Naive thymus-derived CD4-positive, alpha-beta T cell (primary cell): ENCODE data around the gene IL17REL. TPM values are rescaled to one million over a fixed set of nuclear protein-coding genes. Genes with fewer than 3 reads are reported as not detected.
A peak's percentile ranks its signal among the peaks of the same experiment; 100 is the strongest.

Source experiments
- ATAC-seq: fragments of 150-1000 bp; cut with Tn5 transposase; 2 replicates; pipeline ENCODE4 v1.10.0; 2021; ENCODE audit warnings: mild to moderate bottlenecking, moderate library complexity
- CTCF ChIA-PET: fragments of 350-600 bp; sonication (Branson Sonifier 250); formaldehyde crosslinking; loops from one replicate; lab custom pipeline; 2021; ENCODE audit warnings: antibody characterized with exemption; lab: Charles Lee
- POLR2A ChIA-PET: fragments of 350-600 bp; sonication (Branson Sonifier 250); formaldehyde crosslinking; loops from one replicate; lab custom pipeline; 2021; ENCODE audit warnings: antibody characterized with exemption, inconsistent platforms; lab: Charles Lee
- DNase-seq, 9 donors: peaks; one replicate each; pipeline versions ENCODE4 v3.0.0 to v3.0.0-alpha.2; 2020 to 2022; ENCODE audit warnings: mixed read lengths in 1 of 9
- H3K27ac ChIP-seq: one replicate; pipeline ENCODE4 v1.7.0; 2013; ENCODE audit warnings: mild to moderate bottlenecking, low read depth, low read length, moderate library complexity
- H3K27me3 ChIP-seq, 2 donors: one replicate each; pipeline ENCODE4 v1.7.0; 2013; ENCODE audit warnings: low read length in 2 of 2, mild to moderate bottlenecking in 2 of 2, moderate library complexity in 2 of 2; ENCODE audit not compliant: control insufficient read depth in 2 of 2, insufficient read depth in 2 of 2
- H3K36me3 ChIP-seq, 3 experiments: 1 replicate in 2 of 3; 2 replicates in 1 of 3; pipeline ENCODE4 v1.7.0; 2013; ENCODE audit warnings: low read length in 3 of 3, mild to moderate bottlenecking in 3 of 3, moderate library complexity in 1 of 3; ENCODE audit not compliant: insufficient read depth in 3 of 3, control insufficient read depth in 2 of 3
- H3K4me1 ChIP-seq, 2 donors: one replicate each; pipeline ENCODE4 v1.7.0; 2013; ENCODE audit warnings: low read length in 2 of 2, mild to moderate bottlenecking in 2 of 2, moderate library complexity in 1 of 2; ENCODE audit not compliant: control insufficient read depth in 2 of 2, insufficient read depth in 2 of 2
- H3K4me3 ChIP-seq: 2 replicates; pipeline ENCODE4 v1.7.0; 2013; ENCODE audit warnings: mild to moderate bottlenecking, low read length
- H3K9me3 ChIP-seq, 3 experiments: 1 replicate in 2 of 3; 2 replicates in 1 of 3; pipeline ENCODE4 v1.7.0; 2013; ENCODE audit warnings: low read length in 3 of 3; ENCODE audit not compliant: control insufficient read depth in 2 of 3
- H3K27ac Mint-ChIP-seq, 9 donors: one replicate each; pipeline ENCODE4 v1.8.0; 2020 to 2022; ENCODE audit warnings: mixed read lengths in 9 of 9, mild to moderate bottlenecking in 8 of 9, moderate library complexity in 5 of 9, inconsistent platforms in 2 of 9
- H3K27me3 Mint-ChIP-seq, 5 donors: one replicate each; pipeline ENCODE4 v1.8.0; 2021 to 2022; ENCODE audit warnings: mixed read lengths in 5 of 5, mild to moderate bottlenecking in 1 of 5
- H3K36me3 Mint-ChIP-seq, 5 donors: one replicate each; pipeline ENCODE4 v1.8.0; 2020 to 2022; ENCODE audit warnings: mixed read lengths in 5 of 5, mild to moderate bottlenecking in 3 of 5, inconsistent platforms in 1 of 5
- H3K4me1 Mint-ChIP-seq, 7 donors: one replicate each; pipeline ENCODE4 v1.8.0; 2020 to 2022; ENCODE audit warnings: mixed read lengths in 7 of 7, mild to moderate bottlenecking in 3 of 7, inconsistent platforms in 1 of 7
- H3K4me3 Mint-ChIP-seq, 10 donors: one replicate each; pipeline ENCODE4 v1.8.0; 2020 to 2022; ENCODE audit warnings: mild to moderate bottlenecking in 10 of 10, mixed read lengths in 10 of 10, moderate library complexity in 6 of 10, inconsistent platforms in 2 of 10
- H3K9me3 Mint-ChIP-seq, 11 donors: one replicate each; pipeline ENCODE4 v1.8.0; 2020 to 2022; ENCODE audit warnings: mixed read lengths in 11 of 11, mild to moderate bottlenecking in 4 of 11, inconsistent platforms in 1 of 11, moderate library complexity in 1 of 11
- intact Hi-C, 2 donors: fragments of 100-400 bp; cut with micrococcal nuclease; formaldehyde crosslinking; loops; one replicate each; pipeline ENCODE4 v1.15.1; 2023
- polyA plus RNA-seq, 2 donors: library from polyadenylated mRNA; unstranded; fragments of 300-500 nt; fragmentation: Illumina TruSeq; gene quantifications; one replicate each; pipeline ENCODE4 v1.2.3, GENCODE V29; 2021
- total RNA-seq, 6 experiments: library from RNA in 5 of 6; stranded (reverse) in 5 of 6; gene quantifications; 1 replicate in 5 of 6; 2 replicates in 1 of 6; pipeline ENCODE4 v1.2.3 and lab custom pipeline; 2021 to 2026

IL17REL gene
- total and polyA plus RNA-seq, 7 experiments from 2014 or later, result not detected

GRCh38 chr22:50016308-50016987, 3.9 kb upstream of the IL17REL start:
- Histone ChIP-seq H3K4me3 (no peak overlapping the region), H3K27me3 (no peaks in the 10 kb centered on the region), H3K9me3 (no peaks in the 10 kb centered on the region), H3K4me1 (peaks cover 18 to 39% of the 10 kb centered on the region in 2 donors), H3K36me3 (no peaks in the 10 kb centered on the region), H3K27ac (no peak overlapping the region)
- Mint-ChIP-seq H3K9me3 (peaks cover 0 to 3% (median 0%) of the 10 kb centered on the region in 11 donors), H3K27me3 (peaks cover 4 to 21% (median 8%) of the 10 kb centered on the region in 5 donors), H3K27ac (no peak overlapping the region), H3K4me1 (peaks cover 0 to 31% (median 19%) of the 10 kb centered on the region in 7 donors), H3K4me3 (peak overlapping the region in 1 of 10 donors; percentile 28), H3K36me3 (peaks cover 0 to 2% (median 0%) of the 10 kb centered on the region in 5 donors)
- POLR2A ChIA-PET, result no interaction called here
- CTCF ChIA-PET, result no interaction called here
- no peak for ATAC-seq
- no peak for DNase-seq
- intact Hi-C loops, result no loop called here

- Histone ChIP-seq H3K9me3 (no peaks in the 10 kb centered on the region), H3K27ac (no peak overlapping the region), H3K4me1 (peaks cover 25 to 39% of the 10 kb centered on the region in 2 donors), H3K36me3 (no peaks in the 10 kb centered on the region), H3K27me3 (no peaks in the 10 kb centered on the region), H3K4me3 (no peak overlapping the region)
- Mint-ChIP-seq H3K4me3 (peak overlapping the region in 1 of 10 donors; percentile 28), H3K27me3 (peaks cover 5 to 27% (median 9%) of the 10 kb centered on the region in 5 donors), H3K36me3 (peaks cover 0 to 2% (median 0%) of the 10 kb centered on the region in 5 donors), H3K4me1 (peaks cover 0 to 34% (median 22%) of the 10 kb centered on the region in 7 donors), H3K27ac (no peak overlapping the region), H3K9me3 (peaks cover 0 to 3% (median 0%) of the 10 kb centered on the region in 11 donors)
- no peak for DNase-seq
- intact Hi-C loops, result no loop called here
- ChIA-PET POLR2A (no interaction called here), CTCF (no interaction called here)
- no peak for ATAC-seq
Measured at GRCh38 chr22:50015451-50016307, 3.1 kb upstream of the IL17REL start.

- intact Hi-C loops, result no loop called here
- H3K4me1 Mint-ChIP-seq, result peaks cover 0 to 34% (median 22%) of the 10 kb centered on the region in 7 donors
- H3K36me3 Mint-ChIP-seq, result peaks cover 0 to 2% (median 0%) of the 10 kb centered on the region in 5 donors
- Histone ChIP-seq H3K4me3 (peak overlapping the region; percentile 17), H3K9me3 (no peaks in the 10 kb centered on the region), H3K36me3 (no peaks in the 10 kb centered on the region), H3K27ac (no peak overlapping the region), H3K4me1 (peaks cover 25 to 37% of the 10 kb centered on the region in 2 donors), H3K27me3 (no peaks in the 10 kb centered on the region)
- peaks cover 0 to 3% (median 0%) of the 10 kb centered on the region in 11 donors for H3K9me3 Mint-ChIP-seq
- ATAC-seq, result no peak
- POLR2A ChIA-PET, result no interaction called here
- peak overlapping the region in 1 of 10 donors; percentile 50 for H3K4me3 Mint-ChIP-seq
- no peak overlapping the region for H3K27ac Mint-ChIP-seq
- CTCF ChIA-PET, result no interaction called here
- H3K27me3 Mint-ChIP-seq, result peaks cover 5 to 28% (median 9%) of the 10 kb centered on the region in 5 donors
- DNase-seq, result peak in 1 of 9 donors; percentile 21
Measured at GRCh38 chr22:50014655-50015401, 2.3 kb upstream of the IL17REL start.

GRCh38 chr22:50014053-50014501, 1.5 kb upstream of the IL17REL start:
- H3K9me3 ChIP-seq, result no peaks in the 10 kb centered on the region
- H3K27ac ChIP-seq, result no peak overlapping the region
- H3K4me3 ChIP-seq, result no peak overlapping the region
- no peaks in the 10 kb centered on the region for H3K36me3 ChIP-seq
- H3K27me3 Mint-ChIP-seq, result peaks cover 4 to 29% (median 9%) of the 10 kb centered on the region in 5 donors
- POLR2A ChIA-PET, result no interaction called here
- CTCF ChIA-PET, result no interaction called here
- peak overlapping the region in 3 of 10 donors; percentile 9 to 66 (median 50) for H3K4me3 Mint-ChIP-seq
- H3K4me1 ChIP-seq, result peaks cover 23 to 30% of the 10 kb centered on the region in 2 donors
- no peak overlapping the region for H3K27ac Mint-ChIP-seq
- peaks cover 0 to 3% (median 0%) of the 10 kb centered on the region in 11 donors for H3K9me3 Mint-ChIP-seq
- H3K27me3 ChIP-seq, result no peaks in the 10 kb centered on the region
- peaks cover 0 to 28% (median 22%) of the 10 kb centered on the region in 7 donors for H3K4me1 Mint-ChIP-seq
- intact Hi-C loops, result no loop called here
- H3K36me3 Mint-ChIP-seq, result peaks cover 0 to 2% (median 0%) of the 10 kb centered on the region in 5 donors
- ATAC-seq (no peak), DNase-seq (no peak)

DNA sequence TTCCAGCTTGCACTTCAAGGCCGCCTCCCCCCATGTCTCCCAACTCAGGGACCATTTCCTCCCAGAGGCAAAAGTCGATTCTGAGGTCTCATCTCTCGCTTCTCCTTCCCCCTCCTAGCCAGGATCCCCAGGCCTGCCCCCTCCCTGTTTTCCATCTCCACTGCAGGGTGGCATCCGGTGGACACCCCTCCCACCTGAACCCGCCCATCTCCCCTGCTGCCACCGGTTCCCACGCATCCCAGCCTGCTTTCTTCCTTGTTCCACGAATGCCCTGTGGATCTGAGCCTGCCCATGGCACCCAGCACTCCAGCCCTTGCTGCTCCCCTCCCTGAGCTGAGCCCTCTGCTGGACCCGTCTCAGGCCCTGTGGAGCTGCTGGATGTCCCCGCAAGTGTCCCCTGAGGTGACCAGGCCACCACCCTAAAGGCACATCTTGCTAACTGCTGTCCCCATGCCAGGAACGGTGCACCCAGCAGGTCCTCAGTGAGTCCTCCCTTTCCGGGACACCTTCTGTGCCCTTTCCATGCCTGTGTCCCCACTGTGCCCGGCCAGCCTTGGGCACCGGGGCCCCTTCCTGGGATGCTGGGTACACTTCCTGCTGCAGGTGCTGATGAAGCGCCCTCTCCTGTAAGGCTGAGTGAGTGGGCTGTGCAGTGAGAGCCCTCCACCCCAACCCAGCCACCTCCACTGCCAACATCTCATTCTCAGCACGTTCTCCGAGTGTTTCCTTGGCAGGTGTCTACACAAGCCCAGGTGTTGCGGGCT, 936 bp downstream of the IL17REL start:
- Mint-ChIP-seq H3K9me3 (peaks cover 0 to 2% (median 0%) of the 10 kb centered on the region in 11 donors), H3K4me1 (peaks cover 0 to 11% (median 8%) of the 10 kb centered on the region in 7 donors), H3K4me3 (peak overlapping the region in 8 of 10 donors; percentile 3 to 75 (median 62)), H3K36me3 (no peaks in the 10 kb centered on the region), H3K27me3 (peaks cover 0 to 23% (median 9%) of the 10 kb centered on the region in 5 donors), H3K27ac (peak overlapping the region in 5 of 9 donors; percentile 4 to 81 (median 26))
- Histone ChIP-seq H3K4me1 (peaks cover 9 to 16% of the 10 kb centered on the region in 2 donors), H3K27ac (no peak overlapping the region), H3K27me3 (no peaks in the 10 kb centered on the region), H3K9me3 (no peaks in the 10 kb centered on the region), H3K4me3 (no peak overlapping the region), H3K36me3 (no peaks in the 10 kb centered on the region)
- ATAC-seq (no peak), DNase-seq (no peak)
- CTCF ChIA-PET, result no interaction called here
- POLR2A ChIA-PET, result no interaction called here
- intact Hi-C loops, result no loop called here
